Measurements from ENCODE around the gene GOLIM4. TPM values are rescaled to one million over a fixed set of nuclear protein-coding genes. Genes with fewer than 3 reads are reported as not detected.

GOLIM4 gene
- total RNA-seq, 2 experiments from 2014 or later: 1.7 to 1.9 TPM

- Mint-ChIP-seq H3K27me3 (no peaks in the 10 kb centered on the region), H3K27ac (no peak overlapping the region), H3K4me1 (no peaks in the 10 kb centered on the region), H3K36me3 (ENCODE audit: low read depth) (no peaks in the 10 kb centered on the region), H3K9me3 (no peaks in the 10 kb centered on the region), H3K4me3 (no peak overlapping the region)
- DNase-seq: no peak
- ChIA-PET CTCF (no interaction called here), POLR2A (no interaction called here)
These were observed 122.7 kb downstream of the GOLIM4 start for GRCh38 chr3:167973046-167973445.

GRCh38 chr3:167972502-167972901 is 123.2 kb downstream of the GOLIM4 start:
- Mint-ChIP-seq H3K4me3 (no peak overlapping the region), H3K4me1 (no peaks in the 10 kb centered on the region), H3K27me3 (no peaks in the 10 kb centered on the region), H3K27ac (no peak overlapping the region), H3K9me3 (no peaks in the 10 kb centered on the region), H3K36me3 (ENCODE audit: low read depth) (no peaks in the 10 kb centered on the region)
- CTCF ChIA-PET: no interaction called here
- DNase-seq: no peak
- POLR2A ChIA-PET: no interaction called here

GRCh38 chr3:167969548-167969947 is 126.2 kb downstream of the GOLIM4 start:
- H3K4me3 Mint-ChIP-seq: no peak overlapping the region

GRCh38 chr3:167967257-167968036 is 128.3 kb downstream of the GOLIM4 start:
- no peaks in the 10 kb centered on the region for H3K27me3 Mint-ChIP-seq
- no peaks in the 10 kb centered on the region for H3K4me1 Mint-ChIP-seq
- CTCF ChIA-PET: no interaction called here
- H3K36me3 Mint-ChIP-seq (ENCODE audit: low read depth): no peaks in the 10 kb centered on the region
- DNase-seq: no peak
- POLR2A ChIA-PET: no interaction called here
- no peak overlapping the region for H3K27ac Mint-ChIP-seq
- no peak overlapping the region for H3K4me3 Mint-ChIP-seq
- no peaks in the 10 kb centered on the region for H3K9me3 Mint-ChIP-seq

More at GRCh38 chr3:167969548-167969947, 126.2 kb downstream of the GOLIM4 start:
- H3K4me1 Mint-ChIP-seq: no peaks in the 10 kb centered on the region
- H3K36me3 Mint-ChIP-seq (ENCODE audit: low read depth): no peaks in the 10 kb centered on the region
- H3K9me3 Mint-ChIP-seq: no peaks in the 10 kb centered on the region
- DNase-seq: no peak
- H3K27me3 Mint-ChIP-seq: no peaks in the 10 kb centered on the region
- H3K27ac Mint-ChIP-seq: no peak overlapping the region
- ChIA-PET POLR2A (no interaction called here), CTCF (no interaction called here)

Measured in activated CD4-positive, alpha-beta memory T cell treated with anti-CD3 and anti-CD28 coated beads, Interleukin-2, amount 10 ng/mL, durations not matched to agents 7 days and 5 days (primary cell).